NCI-H345 treated with DMSO at 0.1 percent for 48 hours (cell line): ENCODE measurements around the gene GPR3.
"Not testable (repeated sequence)": the region's sequence is repeated elsewhere in the genome, so short reads cannot be mapped to it uniquely, and the experiment has no call there.

Experiments used
- DNase-seq: peaks from one replicate; lab custom pipeline; 2025; ENCODE audit not compliant: unreplicated experiment; lab: John Stamatoyannopoulos, UW

The GPR3 gene

GRCh38 chr1:27398405-27399149 is 6.2 kb downstream of the GPR3 start:
- no peak for DNase-seq

GRCh38 chr1:27399251-27400025 is 7.0 kb downstream of the GPR3 start:
- DNase-seq, result no peak

- DNase-seq, result no peak
These were observed 7.9 kb downstream of the GPR3 start for GRCh38 chr1:27400082-27400962.

GRCh38 chr1:27400963-27401341 is 8.5 kb downstream of the GPR3 start:
- no peak for DNase-seq

- DNase-seq, result no peak
These were observed 9.9 kb downstream of the GPR3 start for GRCh38 chr1:27402349-27402754.

GRCh38 chr1:27403065-27403726 is 10.8 kb downstream of the GPR3 start:
- no peak for DNase-seq

- no peak for DNase-seq
These were observed 11.5 kb downstream of the GPR3 start for GRCh38 chr1:27403931-27404330.

- no peak for DNase-seq
These were observed 12.7 kb downstream of the GPR3 start for GRCh38 chr1:27405074-27405473.

- DNase-seq, result not testable (repeated sequence)
These were observed 13.4 kb downstream of the GPR3 start for GRCh38 chr1:27405598-27406361.

GRCh38 chr1:27406362-27406680 is 13.9 kb downstream of the GPR3 start:
- no peak for DNase-seq

GRCh38 chr1:27406791-27407190 is 14.4 kb downstream of the GPR3 start:
- DNase-seq, result not testable (repeated sequence)

- no peak for DNase-seq
These were observed 15.7 kb downstream of the GPR3 start for GRCh38 chr1:27408151-27408550.

GRCh38 chr1:27409669-27410068 is 17.2 kb downstream of the GPR3 start:
- no peak for DNase-seq

- no peak for DNase-seq
These were observed 18.3 kb downstream of the GPR3 start for GRCh38 chr1:27410709-27411108.

- DNase-seq, result no peak
These were observed 20.1 kb downstream of the GPR3 start for GRCh38 chr1:27412502-27412901.

GRCh38 chr1:27413004-27413403 is 20.6 kb downstream of the GPR3 start:
- DNase-seq, result no peak

- no peak for DNase-seq
These were observed 21.7 kb downstream of the GPR3 start for GRCh38 chr1:27414091-27414490.

- DNase-seq, result no peak
These were observed 24.1 kb downstream of the GPR3 start for GRCh38 chr1:27416387-27417111.

- DNase-seq, result no peak
These were observed 25.3 kb downstream of the GPR3 start for GRCh38 chr1:27417713-27418112.
